ENCODE data around the gene ABCC1.

DNA sequence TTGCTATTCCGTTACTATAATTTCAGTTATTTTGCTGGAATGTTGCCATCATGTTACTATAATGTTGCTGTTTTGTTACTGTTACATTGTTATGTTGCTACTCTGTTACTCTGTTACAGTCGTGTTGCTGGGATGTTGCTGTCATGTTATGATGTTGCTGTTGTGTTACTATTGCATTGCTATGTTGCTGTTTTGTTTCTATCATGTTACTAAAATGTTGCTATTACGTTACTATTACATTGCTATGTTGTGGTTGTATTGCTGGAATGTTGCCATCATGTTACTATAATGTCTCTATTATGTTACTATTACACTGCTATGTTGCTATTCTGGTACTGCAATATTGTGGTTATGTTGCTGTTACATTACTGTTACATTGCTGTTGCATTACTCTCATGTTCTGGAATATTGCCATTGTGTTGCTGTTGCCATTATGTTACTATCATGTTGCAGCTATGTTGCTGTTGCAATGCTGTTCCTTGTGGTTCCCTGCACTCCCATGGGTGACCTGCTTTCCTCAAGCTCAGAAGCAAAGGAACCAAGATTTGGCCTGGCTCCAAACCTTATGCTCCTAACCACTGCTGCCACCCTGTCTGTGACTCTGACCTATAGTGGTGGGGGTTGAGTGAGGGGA is 209.4 kb downstream of the ABCC1 start:
- TF ChIP-seq, protein P1, sequence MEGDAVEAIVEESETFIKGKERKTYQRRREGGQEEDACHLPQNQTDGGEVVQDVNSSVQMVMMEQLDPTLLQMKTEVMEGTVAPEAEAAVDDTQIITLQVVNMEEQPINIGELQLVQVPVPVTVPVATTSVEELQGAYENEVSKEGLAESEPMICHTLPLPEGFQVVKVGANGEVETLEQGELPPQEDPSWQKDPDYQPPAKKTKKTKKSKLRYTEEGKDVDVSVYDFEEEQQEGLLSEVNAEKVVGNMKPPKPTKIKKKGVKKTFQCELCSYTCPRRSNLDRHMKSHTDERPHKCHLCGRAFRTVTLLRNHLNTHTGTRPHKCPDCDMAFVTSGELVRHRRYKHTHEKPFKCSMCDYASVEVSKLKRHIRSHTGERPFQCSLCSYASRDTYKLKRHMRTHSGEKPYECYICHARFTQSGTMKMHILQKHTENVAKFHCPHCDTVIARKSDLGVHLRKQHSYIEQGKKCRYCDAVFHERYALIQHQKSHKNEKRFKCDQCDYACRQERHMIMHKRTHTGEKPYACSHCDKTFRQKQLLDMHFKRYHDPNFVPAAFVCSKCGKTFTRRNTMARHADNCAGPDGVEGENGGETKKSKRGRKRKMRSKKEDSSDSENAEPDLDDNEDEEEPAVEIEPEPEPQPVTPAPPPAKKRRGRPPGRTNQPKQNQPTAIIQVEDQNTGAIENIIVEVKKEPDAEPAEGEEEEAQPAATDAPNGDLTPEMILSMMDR (IDR thresholded peaks at IDR 0.05), result no peak
- TF ChIP-seq ELF1 (IDR thresholded peaks at IDR 0.05), result no peak

Data from SK-N-SH (cell line).